Uterus (tissue), 4 donors: ENCODE data around the gene AMIGO3. TPM values are rescaled to one million over a fixed set of nuclear protein-coding genes. Genes with fewer than 3 reads are reported as not detected.

Experiments
- DNase-seq, 2 donors: peaks; one replicate each; pipeline ENCODE4 v3.0.0-alpha.2; 2019 to 2020
- H3K27ac ChIP-seq, 2 donors: fragments of 200-600 bp; sonication (generic); 1 replicate in 1 of 2; 2 replicates in 1 of 2; pipeline ENCODE4 v1.5.1; 2016 to 2018
- H3K27me3 ChIP-seq, 2 donors: fragments of 200-600 bp; sonication (generic); one replicate each; pipeline ENCODE4 v1.5.1; 2018 to 2019; ENCODE audit warnings: control low read depth in 1 of 2
- H3K36me3 ChIP-seq, 2 donors: fragments of 200-600 bp; sonication (generic); one replicate each; pipeline ENCODE4 v1.5.1; 2019; ENCODE audit warnings: control low read depth in 1 of 2
- H3K4me1 ChIP-seq, 2 donors: fragments of 200-600 bp; sonication (generic); one replicate each; pipeline ENCODE4 v1.5.1; 2018 to 2019; ENCODE audit warnings: control low read depth in 1 of 2
- H3K4me3 ChIP-seq, 2 donors: fragments of 200-600 bp; sonication (generic); 1 replicate in 1 of 2; 2 replicates in 1 of 2; pipeline ENCODE4 v1.5.1; 2018 to 2019; ENCODE audit warnings: mild to moderate bottlenecking in 1 of 2
- H3K9me3 ChIP-seq, 2 donors: fragments of 200-600 bp; sonication (generic); one replicate each; pipeline ENCODE4 v1.5.1; 2019; ENCODE audit warnings: control low read depth in 1 of 2
- POLR2A ChIP-seq, 2 donors: fragments of 450-650 bp; IDR thresholded peaks; one replicate each; pipeline ENCODE4 v1.6.1; 2016; ENCODE audit warnings: antibody characterized with exemption in 2 of 2, mild to moderate bottlenecking in 1 of 2, moderate library complexity in 1 of 2
- intact Hi-C: fragments of 100-400 bp; cut with DNase I; formaldehyde crosslinking; loops from one replicate; pipeline ENCODE4 v1.15.1; 2023; ENCODE audit warnings: low total_unique reads
- total RNA-seq, 4 donors: library from RNA; depleted of rRNA in 3 of 4; stranded (reverse); fragments of >200 nt in 3 of 4; gene quantifications; one replicate each; pipeline versions ENCODE4 v1.1.0 to v1.2.4, GENCODE V29; 2014 to 2023
- TF ChIP-seq, protein P1 (sequence below), 4 experiments: fragments of 200-600 bp in 2 of 4; fragments of 450-650 bp in 2 of 4; sonication (generic) in 2 of 4; IDR thresholded peaks; one replicate each; pipeline ENCODE4 v1.5.1; 2016 to 2019; ENCODE audit warnings: antibody characterized with exemption in 4 of 4, mild to moderate bottlenecking in 2 of 4, moderate library complexity in 1 of 4
- donor health status: DM: yes; HTN: yes; CAD: no.

Gene AMIGO3
- total RNA-seq, 4 donors from 2014 or later: not detected

DNA sequence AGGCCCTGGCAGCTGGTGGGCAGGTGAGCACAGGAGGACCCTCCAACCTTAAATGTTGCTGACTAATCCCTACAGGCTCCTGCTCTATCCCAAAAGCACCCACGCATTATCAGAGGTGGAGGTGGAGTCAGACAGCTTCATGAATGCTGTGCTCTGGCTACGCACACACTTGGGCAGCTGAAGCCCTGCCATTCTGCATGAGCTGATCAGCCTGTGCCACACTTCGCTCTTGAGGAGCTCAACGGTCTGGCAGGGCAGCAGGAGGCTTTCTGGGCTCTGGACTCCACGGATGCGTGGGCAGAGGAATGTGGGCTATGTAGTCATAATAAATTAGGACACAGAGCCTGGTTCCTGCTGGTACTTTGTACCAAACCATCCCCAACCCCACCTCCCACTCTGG, 36.3 kb downstream of the AMIGO3 start:
- Histone ChIP-seq H3K36me3 (no peaks in the 10 kb centered on the region), H3K27ac (no peak overlapping the region), H3K4me1 (no peaks in the 10 kb centered on the region), H3K9me3 (no peaks in the 10 kb centered on the region), H3K4me3 (no peak overlapping the region), H3K27me3 (no peaks in the 10 kb centered on the region)
- TF ChIP-seq POLR2A (IDR thresholded peaks at IDR 0.05): no peak
- TF ChIP-seq, protein P1, sequence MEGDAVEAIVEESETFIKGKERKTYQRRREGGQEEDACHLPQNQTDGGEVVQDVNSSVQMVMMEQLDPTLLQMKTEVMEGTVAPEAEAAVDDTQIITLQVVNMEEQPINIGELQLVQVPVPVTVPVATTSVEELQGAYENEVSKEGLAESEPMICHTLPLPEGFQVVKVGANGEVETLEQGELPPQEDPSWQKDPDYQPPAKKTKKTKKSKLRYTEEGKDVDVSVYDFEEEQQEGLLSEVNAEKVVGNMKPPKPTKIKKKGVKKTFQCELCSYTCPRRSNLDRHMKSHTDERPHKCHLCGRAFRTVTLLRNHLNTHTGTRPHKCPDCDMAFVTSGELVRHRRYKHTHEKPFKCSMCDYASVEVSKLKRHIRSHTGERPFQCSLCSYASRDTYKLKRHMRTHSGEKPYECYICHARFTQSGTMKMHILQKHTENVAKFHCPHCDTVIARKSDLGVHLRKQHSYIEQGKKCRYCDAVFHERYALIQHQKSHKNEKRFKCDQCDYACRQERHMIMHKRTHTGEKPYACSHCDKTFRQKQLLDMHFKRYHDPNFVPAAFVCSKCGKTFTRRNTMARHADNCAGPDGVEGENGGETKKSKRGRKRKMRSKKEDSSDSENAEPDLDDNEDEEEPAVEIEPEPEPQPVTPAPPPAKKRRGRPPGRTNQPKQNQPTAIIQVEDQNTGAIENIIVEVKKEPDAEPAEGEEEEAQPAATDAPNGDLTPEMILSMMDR (IDR thresholded peaks at IDR 0.05): no peak
- intact Hi-C loops: no loop called here
- no peak for DNase-seq

DNA sequence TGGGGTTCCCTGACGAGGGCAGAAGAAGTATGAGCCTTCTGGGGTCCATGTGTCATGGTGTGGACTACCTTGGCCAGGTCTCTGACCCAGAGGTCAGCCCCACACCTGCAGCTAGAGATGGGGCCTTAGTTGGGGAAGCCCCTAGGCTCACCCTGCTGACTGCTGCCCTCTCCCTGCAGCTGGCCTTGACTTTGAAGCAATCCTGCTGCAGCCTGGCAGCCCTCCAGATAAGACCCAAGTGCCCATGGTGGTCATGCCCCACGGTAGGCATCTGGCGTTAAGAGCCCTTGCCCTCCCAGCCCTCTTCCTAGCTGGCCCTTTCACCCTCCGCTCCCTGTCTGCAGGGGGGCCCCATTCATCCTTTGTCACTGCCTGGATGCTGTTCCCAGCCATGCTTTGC, 37.9 kb downstream of the AMIGO3 start:
- no peak for DNase-seq
- H3K9me3 ChIP-seq: no peaks in the 10 kb centered on the region
- no peak overlapping the region for H3K4me3 ChIP-seq
- H3K4me1 ChIP-seq: no peaks in the 10 kb centered on the region
- no peaks in the 10 kb centered on the region for H3K36me3 ChIP-seq
- intact Hi-C loops: no loop called here
- H3K27ac ChIP-seq: no peak overlapping the region
- TF ChIP-seq, protein P1 (IDR thresholded peaks at IDR 0.05): no peak
- TF ChIP-seq POLR2A (IDR thresholded peaks at IDR 0.05): no peak
- no peaks in the 10 kb centered on the region for H3K27me3 ChIP-seq

DNA sequence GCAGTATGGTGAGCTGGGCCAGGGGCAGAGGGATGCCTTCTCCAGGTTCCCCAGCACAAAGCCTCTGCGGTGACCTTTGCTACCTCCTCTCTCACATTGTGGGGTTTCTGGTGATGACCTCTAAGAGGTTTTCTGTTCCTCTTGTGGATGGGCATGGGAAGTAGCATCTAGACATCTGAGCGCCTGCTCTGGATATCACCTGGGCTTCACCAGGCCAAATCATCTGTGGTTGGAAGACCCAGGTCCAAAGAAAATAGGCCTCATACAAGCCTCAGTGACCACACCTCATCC, 38.3 kb downstream of the AMIGO3 start:
- no peaks in the 10 kb centered on the region for H3K4me1 ChIP-seq
- H3K36me3 ChIP-seq: no peaks in the 10 kb centered on the region
- H3K9me3 ChIP-seq: no peaks in the 10 kb centered on the region
- no peak for DNase-seq
- intact Hi-C loops: no loop called here
- no peak overlapping the region for H3K4me3 ChIP-seq
- TF ChIP-seq, protein P1 (IDR thresholded peaks at IDR 0.05): no peak
- no peak for TF ChIP-seq POLR2A (IDR thresholded peaks at IDR 0.05)
- no peak overlapping the region for H3K27ac ChIP-seq
- H3K27me3 ChIP-seq: no peaks in the 10 kb centered on the region

DNA sequence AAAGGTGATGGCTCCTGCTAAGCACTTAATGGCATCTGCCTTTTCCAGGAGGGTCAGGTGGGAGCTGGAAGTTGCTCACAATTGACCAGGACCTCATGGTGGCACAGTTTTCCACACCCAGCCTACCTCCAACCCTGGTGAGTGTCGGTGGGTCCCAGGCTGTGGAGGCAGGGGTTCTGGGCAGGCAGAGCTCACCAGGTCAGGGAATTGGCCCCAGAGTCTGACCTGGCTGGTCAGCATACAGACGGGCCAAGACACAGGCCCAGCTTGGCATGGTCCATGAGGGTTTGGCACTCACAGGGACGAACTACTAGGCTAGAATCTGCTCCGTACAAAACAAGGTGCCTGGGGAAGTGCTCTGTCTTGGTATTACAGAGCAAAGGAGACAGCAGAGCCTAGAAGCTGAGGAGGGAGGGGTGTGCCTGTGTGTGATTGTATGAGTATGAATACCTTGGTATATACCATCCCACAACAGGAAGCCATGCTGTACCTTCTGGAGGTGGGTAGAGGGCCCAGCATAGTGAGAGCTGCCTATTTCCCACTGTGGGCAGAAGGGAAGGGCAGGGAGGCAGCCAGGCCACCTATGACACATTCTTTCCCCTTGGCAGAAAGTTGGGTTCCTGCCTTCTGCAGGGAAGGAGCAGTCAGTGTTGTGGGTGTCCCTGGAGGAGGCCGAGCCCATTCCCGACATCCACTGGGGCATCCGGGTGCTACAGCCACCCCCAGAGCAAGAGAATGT, 38.8 kb downstream of the AMIGO3 start:
- no peaks in the 10 kb centered on the region for H3K36me3 ChIP-seq
- TF ChIP-seq, protein P1 (IDR thresholded peaks at IDR 0.05): no peak
- TF ChIP-seq POLR2A (IDR thresholded peaks at IDR 0.05): no peak
- no peaks in the 10 kb centered on the region for H3K4me1 ChIP-seq
- H3K27ac ChIP-seq: no peak overlapping the region
- no peak for DNase-seq
- no peaks in the 10 kb centered on the region for H3K27me3 ChIP-seq
- no peaks in the 10 kb centered on the region for H3K9me3 ChIP-seq
- intact Hi-C loops: no loop called here
- no peak overlapping the region for H3K4me3 ChIP-seq

DNA sequence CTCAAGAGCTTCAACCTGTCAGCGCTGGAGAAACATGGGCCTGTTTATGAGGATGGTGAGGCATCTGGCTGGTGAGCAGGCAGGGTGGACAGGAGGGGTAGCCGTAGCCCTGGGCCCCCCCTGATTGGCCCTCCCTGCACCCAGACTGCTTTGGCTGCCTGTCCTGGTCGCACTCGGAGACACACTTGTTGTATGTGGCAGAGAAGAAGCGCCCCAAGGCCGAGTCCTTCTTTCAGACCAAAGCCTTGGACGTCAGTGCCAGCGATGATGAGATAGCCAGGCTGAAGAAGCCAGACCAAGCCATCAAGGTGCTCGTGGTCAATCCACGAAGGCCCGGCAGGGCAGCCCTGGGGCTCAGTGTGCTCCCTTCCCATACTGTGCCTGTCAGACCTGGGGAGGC, 43.6 kb downstream of the AMIGO3 start:
- Histone ChIP-seq H3K27me3 (no peaks in the 10 kb centered on the region), H3K9me3 (no peaks in the 10 kb centered on the region), H3K27ac (no peak overlapping the region), H3K4me3 (no peak overlapping the region), H3K36me3 (no peaks in the 10 kb centered on the region), H3K4me1 (peaks cover 0 to 8% of the 10 kb centered on the region in 2 donors)
- DNase-seq: no peak
- TF ChIP-seq, protein P1 (IDR thresholded peaks at IDR 0.05): no peak
- no peak for TF ChIP-seq POLR2A (IDR thresholded peaks at IDR 0.05)
- intact Hi-C loops: no loop called here
